COR-L47 (cell line): ENCODE results near the gene ISLR.

Source experiments
- DNase-seq: peaks from one replicate; lab custom pipeline; 2025; lab: John Stamatoyannopoulos, UW

Gene ISLR

DNA sequence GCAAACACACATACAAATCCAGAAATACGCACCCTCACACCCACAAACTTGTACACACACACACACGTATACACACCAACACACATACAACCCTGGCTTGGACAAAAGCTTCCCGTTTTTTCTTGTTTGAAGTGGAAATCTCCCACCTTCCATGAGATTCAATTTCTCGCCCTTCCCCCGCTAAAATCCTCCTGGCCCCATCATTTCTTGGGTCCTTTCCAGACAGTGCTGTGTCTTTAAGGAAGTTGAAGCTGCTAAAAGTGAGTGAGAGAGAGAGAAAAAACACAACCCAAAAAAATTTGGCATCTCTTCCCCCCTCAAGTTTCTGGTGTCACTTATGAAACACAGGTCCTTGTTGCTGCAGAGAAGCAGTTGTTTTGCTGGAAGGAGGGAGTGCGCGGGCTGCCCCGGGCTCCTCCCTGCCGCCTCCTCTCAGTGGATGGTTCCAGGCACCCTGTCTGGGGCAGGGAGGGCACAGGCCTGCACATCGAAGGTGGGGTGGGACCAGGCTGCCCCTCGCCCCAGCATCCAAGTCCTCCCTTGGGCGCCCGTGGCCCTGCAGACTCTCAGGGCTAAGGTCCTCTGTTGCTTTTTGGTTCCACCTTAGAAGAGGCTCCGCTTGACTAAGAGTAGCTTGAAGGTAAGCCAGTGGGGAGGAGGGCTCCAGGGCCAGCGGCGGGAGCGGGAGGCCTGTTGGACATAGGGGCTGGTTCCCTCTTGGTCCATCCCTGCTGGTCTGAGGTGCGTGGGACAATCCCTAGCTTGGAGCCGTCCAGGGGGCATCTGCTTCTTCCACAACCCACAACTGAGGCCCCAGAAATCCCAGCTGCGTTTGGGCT, at the start of gene ISLR:
Gene ISLR (plus strand): TSS at position 331 of the 839 bp plus-strand sequence. CDS start 1,149 bp downstream, outside the sequence.
- DNase-seq, result no peak

DNA sequence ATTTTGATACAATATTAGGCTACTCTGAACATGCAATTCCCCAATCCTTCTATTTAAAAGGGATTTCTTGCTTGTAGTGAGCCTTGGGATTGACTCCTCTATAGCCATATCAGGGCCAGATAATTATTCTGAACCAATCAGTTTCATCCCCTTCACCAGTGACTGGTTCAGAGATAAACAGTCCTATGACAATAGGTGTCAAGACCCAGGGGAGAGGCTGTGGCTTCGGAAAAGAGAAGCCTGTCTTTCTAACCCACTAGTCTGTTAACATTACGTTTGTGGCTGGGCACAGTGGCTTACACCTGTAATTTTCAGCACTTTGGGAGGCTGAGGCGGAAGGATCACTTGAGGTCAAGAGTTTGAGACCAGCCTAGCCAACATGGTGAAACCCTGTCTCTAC, 49.3 kb upstream of the ISLR start:
- no peak for DNase-seq

DNA sequence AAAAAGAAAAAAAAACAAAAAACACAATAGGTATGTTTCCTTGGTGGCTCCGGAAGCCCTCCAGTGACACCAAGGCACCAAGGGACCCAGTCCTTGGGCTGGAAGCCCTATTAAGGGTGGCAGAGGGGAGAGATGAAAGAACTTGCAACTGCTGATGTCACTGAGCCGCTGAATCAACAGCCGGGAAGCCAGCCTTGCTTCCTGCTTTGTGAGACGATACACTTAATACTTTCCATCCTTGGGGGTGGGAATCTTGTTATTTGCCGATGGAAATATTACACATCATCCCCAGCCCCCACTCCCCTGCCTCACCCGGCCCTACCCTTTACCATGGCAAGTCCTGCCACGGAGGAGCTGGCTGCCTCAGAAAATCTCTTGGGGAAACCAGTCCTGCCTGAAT, 48.8 kb upstream of the ISLR start:
- no peak for DNase-seq

GRCh38 chr15:74127255-74127953, 46.1 kb upstream of the ISLR start:
- DNase-seq, result peak; percentile 91

- DNase-seq, result no peak
These were observed 45.3 kb upstream of the ISLR start for GRCh38 chr15:74127954-74128784.

- DNase-seq, result no peak
These were observed 44.5 kb upstream of the ISLR start for GRCh38 chr15:74128785-74129585.

DNA sequence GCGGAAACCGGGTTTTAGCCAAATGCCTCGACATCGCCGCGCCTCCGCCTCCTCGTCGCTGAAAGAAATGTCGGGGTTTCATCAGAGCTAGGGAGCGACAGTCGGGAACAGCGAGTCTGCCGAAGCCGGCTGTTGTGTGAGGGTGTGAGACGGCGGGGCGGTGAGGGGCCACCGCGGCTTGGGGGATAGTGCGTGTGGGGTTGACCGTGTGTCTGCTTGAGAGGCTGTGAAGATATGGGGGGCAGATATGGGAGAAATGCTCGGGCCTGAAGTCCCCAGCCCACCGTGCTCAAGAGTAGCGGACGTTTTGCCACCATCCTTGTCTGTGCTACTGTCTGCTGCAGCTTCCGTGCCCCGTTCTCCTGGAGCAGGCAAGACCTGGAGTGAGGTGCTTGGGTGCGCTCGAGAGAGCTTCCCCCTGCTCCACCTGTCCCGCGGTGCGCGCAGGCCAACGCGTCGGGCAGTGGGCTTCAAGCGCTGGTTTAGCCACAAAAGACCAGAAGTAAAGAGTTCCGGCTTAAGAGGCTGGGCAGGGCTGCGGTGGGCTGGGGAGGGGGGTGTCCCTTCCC, 43.8 kb upstream of the ISLR start:
- DNase-seq, result no peak

- DNase-seq, result peak; percentile 25
These were observed 43.2 kb upstream of the ISLR start, which contains the start of gene ISLR2 for GRCh38 chr15:74130155-74130848. Gene ISLR2 (plus strand): TSS chr15:74130586. CDS start chr15:74132755, 2,169 bp downstream.

- no peak for DNase-seq
These were observed 42.5 kb upstream of the ISLR start for GRCh38 chr15:74130849-74131627.

- DNase-seq, result no peak
These were observed 41.7 kb upstream of the ISLR start for GRCh38 chr15:74131628-74132413.

GRCh38 chr15:74132681-74133651, 40.5 kb upstream of the ISLR start:
- no peak for DNase-seq

GRCh38 chr15:74133694-74134386, 39.7 kb upstream of the ISLR start:
- DNase-seq, result no peak

DNA sequence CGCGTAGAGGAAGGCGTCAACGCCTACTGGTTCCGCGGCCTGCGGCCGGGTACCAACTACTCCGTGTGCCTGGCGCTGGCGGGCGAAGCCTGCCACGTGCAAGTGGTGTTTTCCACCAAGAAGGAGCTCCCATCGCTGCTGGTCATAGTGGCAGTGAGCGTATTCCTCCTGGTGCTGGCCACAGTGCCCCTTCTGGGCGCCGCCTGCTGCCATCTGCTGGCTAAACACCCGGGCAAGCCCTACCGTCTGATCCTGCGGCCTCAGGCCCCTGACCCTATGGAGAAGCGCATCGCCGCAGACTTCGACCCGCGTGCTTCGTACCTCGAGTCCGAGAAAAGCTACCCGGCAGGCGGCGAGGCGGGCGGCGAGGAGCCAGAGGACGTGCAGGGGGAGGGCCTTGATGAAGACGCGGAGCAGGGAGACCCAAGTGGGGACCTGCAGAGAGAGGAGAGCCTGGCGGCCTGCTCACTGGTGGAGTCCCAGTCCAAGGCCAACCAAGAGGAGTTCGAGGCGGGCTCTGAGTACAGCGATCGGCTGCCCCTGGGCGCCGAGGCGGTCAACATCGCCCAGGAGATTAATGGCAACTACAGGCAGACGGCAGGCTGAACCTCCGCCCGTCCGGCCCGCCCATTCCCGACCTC, 39.0 kb upstream of the ISLR start:
- no peak for DNase-seq

DNA sequence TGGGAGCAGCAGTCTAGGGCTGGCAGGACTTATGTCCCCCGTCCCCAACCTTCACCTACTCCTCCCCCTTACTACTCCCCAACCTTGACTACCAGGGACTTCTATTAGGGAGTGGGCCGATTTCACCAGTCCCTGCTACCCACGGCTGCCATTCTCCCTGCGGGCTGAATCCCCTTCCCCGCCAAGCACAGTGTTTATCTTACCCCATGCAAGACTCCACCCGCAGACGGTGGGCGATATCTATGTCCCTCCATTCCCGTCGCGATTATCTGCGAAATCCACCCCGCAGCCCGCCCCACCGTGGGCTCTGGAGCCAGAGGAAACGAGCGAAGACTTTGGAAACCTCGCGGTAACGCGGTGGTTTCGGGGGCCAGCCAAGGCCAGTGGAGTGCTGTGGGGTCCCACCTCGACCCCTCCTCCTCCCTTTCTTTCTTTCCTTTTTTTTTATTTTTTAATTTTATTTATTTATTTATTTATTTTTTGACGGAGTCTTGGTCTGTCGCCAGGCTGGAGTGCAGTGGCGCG, 38.4 kb upstream of the ISLR start:
- DNase-seq, result no peak

DNA sequence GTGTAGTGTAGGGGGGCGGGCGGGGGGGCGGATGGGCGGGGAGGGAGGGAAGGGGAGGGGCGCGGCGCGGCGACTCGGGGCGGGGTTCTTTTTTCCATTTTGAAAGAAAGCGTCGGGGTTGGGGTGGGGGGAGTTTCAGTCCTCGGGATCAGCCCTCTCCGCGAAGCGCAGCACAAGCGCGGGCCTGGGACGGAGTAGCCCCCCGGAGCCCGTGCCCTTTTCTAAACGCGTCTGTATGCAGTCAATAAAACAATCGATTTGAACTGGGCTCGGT, 37.0 kb upstream of the ISLR start:
- DNase-seq, result no peak

- no peak for DNase-seq
These were observed 36.5 kb upstream of the ISLR start for GRCh38 chr15:74136814-74137536.
